Rectal smooth muscle tissue (tissue), 1 donor: ENCODE results near the gene EPHA1.

Source experiments
- H3K27ac ChIP-seq: one replicate; pipeline ENCODE4 v1.7.0; 2013; ENCODE audit warnings: low read depth, low read length, inconsistent platforms
- H3K27me3 ChIP-seq: one replicate; pipeline ENCODE4 v1.7.0; 2013; ENCODE audit warnings: low read length; ENCODE audit not compliant: control insufficient read depth, insufficient read depth
- H3K36me3 ChIP-seq: one replicate; pipeline ENCODE4 v1.7.0; 2013; ENCODE audit warnings: low read length; ENCODE audit not compliant: control insufficient read depth, insufficient read depth
- H3K4me1 ChIP-seq: one replicate; pipeline ENCODE4 v1.7.0; 2013; ENCODE audit warnings: low read length; ENCODE audit not compliant: control insufficient read depth, insufficient read depth
- H3K4me3 ChIP-seq: one replicate; pipeline ENCODE4 v1.7.0; 2013; ENCODE audit warnings: low read length
- H3K9ac ChIP-seq: one replicate; pipeline ENCODE4 v1.7.0; 2013; ENCODE audit warnings: low read length

EPHA1 gene

DNA sequence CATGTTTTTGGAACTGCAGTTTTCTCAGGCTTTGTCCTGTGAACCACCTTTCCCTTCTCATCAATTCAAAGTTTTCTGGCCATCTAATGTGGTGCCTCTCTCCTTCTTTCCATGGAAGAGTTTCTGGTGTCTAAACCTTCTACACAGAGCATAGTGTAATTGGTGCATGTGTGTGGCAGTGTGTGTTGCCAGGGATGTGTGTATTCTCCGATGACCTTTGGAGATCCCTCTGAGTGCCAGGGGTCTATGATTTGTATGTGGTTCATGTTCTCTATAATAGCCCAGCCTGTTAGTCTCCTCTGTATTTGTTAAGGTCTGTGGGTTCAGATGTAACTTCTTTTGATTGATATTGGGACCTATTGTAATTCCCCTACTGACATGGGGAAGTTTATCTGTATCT, 36.1 kb upstream of the EPHA1 start:
- H3K4me1 ChIP-seq, result no peaks in the 10 kb centered on the region
- H3K27me3 ChIP-seq, result no peaks in the 10 kb centered on the region
- no peak overlapping the region for H3K9ac ChIP-seq
- no peaks in the 10 kb centered on the region for H3K36me3 ChIP-seq
- H3K4me3 ChIP-seq, result no peak overlapping the region
- H3K27ac ChIP-seq, result no peak overlapping the region

- no peak overlapping the region for H3K27ac ChIP-seq
- H3K27me3 ChIP-seq, result no peaks in the 10 kb centered on the region
- no peaks in the 10 kb centered on the region for H3K4me1 ChIP-seq
- H3K36me3 ChIP-seq, result no peaks in the 10 kb centered on the region
- no peak overlapping the region for H3K4me3 ChIP-seq
- H3K9ac ChIP-seq, result no peak overlapping the region
Measured at GRCh38 chr7:143444063-143444782, 35.6 kb upstream of the EPHA1 start.

DNA sequence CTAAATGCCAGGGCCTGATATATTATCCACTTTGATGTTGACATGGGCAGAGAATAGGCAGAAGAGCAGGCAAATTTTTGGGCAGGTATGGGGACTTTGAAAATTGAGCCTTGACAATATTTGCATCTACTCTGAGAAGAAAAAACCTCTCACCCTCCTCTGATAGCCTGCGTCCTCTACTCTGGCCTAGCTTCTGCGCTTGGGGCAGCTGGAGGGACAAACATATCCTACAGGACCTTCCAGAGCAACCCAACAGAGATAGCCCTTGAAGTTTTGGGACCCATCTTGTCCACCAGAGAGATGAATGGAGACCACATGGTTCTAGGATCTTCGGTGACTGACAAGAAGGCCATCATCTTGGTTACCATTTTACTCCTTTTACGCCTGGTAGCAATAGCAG, 34.5 kb upstream of the EPHA1 start, which contains the start of gene TAS2R60:
Gene TAS2R60, plus strand, starts transcription at position 301 of the 400 bp plus-strand sequence. Its CDS starts 0 bp downstream, at position 301.
- no peaks in the 10 kb centered on the region for H3K36me3 ChIP-seq
- no peaks in the 10 kb centered on the region for H3K4me1 ChIP-seq
- no peak within 1 kb of the TSS for H3K27ac ChIP-seq
- H3K9ac ChIP-seq, result no peak within 1 kb of the TSS
- H3K4me3 ChIP-seq, result no peak within 1 kb of the TSS
- no peaks in the 10 kb centered on the region for H3K27me3 ChIP-seq

DNA sequence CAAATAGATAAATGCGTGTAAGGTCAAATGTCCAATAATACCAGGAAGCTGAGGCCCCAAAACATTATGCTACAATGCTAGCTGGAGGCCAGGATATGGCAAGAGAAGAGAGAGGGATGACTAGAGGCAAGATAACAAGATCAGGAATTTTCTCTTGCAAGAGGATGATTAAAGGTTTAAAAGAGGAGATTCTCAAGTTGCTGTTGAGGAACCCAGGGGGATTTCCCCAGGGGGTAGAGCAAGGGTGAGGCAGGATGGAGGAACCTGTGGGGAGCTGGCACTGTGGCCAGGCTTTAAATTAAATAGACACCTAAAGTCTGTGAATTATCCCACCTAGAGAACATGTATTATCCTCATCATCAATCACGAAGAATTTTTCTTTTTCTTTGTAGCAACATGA, 31.2 kb upstream of the EPHA1 start:
- Histone ChIP-seq H3K4me3 (no peak overlapping the region), H3K4me1 (no peaks in the 10 kb centered on the region)

DNA sequence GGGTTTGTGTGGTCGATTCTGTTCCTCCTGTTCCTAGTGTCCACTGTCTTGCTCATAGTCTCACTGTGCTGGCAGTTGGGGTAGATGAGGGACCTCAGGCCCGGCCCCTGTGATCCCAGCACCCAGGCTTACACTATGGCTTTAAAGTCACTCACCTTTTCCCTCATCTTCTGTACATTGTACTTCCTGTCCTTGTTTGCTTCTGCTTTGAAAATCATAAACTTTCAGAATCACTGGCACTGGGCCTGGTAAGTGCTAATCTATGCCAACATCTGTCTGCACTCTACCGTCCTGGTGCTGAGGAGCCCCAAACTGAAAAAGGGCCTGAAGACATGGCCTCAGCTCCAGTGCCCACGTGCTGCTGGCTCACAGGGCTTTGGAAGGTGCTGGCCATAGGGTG, 28.9 kb upstream of the EPHA1 start:
- H3K27ac ChIP-seq, result no peak overlapping the region
- H3K9ac ChIP-seq, result no peak overlapping the region
- H3K4me1 ChIP-seq, result no peaks in the 10 kb centered on the region
- H3K4me3 ChIP-seq, result no peak overlapping the region
- no peaks in the 10 kb centered on the region for H3K27me3 ChIP-seq
- H3K36me3 ChIP-seq, result no peaks in the 10 kb centered on the region

More for the DNA sequence above, 31.2 kb upstream of the EPHA1 start:
- no peaks in the 10 kb centered on the region for H3K36me3 ChIP-seq
- H3K27ac ChIP-seq, result no peak overlapping the region
- H3K27me3 ChIP-seq, result no peaks in the 10 kb centered on the region
- no peak overlapping the region for H3K9ac ChIP-seq

GRCh38 chr7:143436325-143436946, 27.8 kb upstream of the EPHA1 start:
- Histone ChIP-seq H3K4me1 (no peaks in the 10 kb centered on the region), H3K9ac (no peak overlapping the region), H3K27me3 (no peaks in the 10 kb centered on the region), H3K27ac (no peak overlapping the region), H3K36me3 (no peaks in the 10 kb centered on the region), H3K4me3 (no peak overlapping the region)

- H3K4me1 ChIP-seq, result no peaks in the 10 kb centered on the region
- H3K27ac ChIP-seq, result no peak overlapping the region
- no peak overlapping the region for H3K4me3 ChIP-seq
- H3K9ac ChIP-seq, result no peak overlapping the region
- no peaks in the 10 kb centered on the region for H3K36me3 ChIP-seq
- no peaks in the 10 kb centered on the region for H3K27me3 ChIP-seq
Measured at GRCh38 chr7:143435266-143435665, 26.6 kb upstream of the EPHA1 start.

- H3K9ac ChIP-seq, result no peak overlapping the region
- H3K27ac ChIP-seq, result no peak overlapping the region
Measured at GRCh38 chr7:143434660-143435059, 26.0 kb upstream of the EPHA1 start.

DNA sequence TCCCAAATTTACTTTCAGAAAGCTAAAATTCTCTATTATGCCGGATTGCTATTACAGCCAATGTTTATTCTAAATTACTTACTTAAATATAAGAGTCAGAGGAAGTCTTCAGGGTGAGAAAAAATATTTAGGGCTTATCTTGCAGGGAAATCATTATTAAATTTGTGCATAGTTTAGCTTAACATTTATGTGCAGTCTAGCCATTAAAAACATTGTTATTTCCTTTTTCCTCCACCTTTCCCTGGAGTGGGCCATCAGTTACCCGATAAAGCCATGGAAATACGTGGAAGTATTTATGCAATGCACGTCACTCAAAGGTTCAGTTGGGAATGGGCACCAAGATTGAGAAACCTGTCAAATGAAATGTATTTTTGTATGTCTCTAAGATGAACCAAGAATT, 25.1 kb upstream of the EPHA1 start:
- H3K9ac ChIP-seq, result no peak overlapping the region
- H3K4me3 ChIP-seq, result no peak overlapping the region
- H3K4me1 ChIP-seq, result no peaks in the 10 kb centered on the region
- no peak overlapping the region for H3K27ac ChIP-seq
- H3K36me3 ChIP-seq, result no peaks in the 10 kb centered on the region
- H3K27me3 ChIP-seq, result no peaks in the 10 kb centered on the region

More at GRCh38 chr7:143434660-143435059, 26.0 kb upstream of the EPHA1 start:
- Histone ChIP-seq H3K27me3 (no peaks in the 10 kb centered on the region), H3K4me1 (no peaks in the 10 kb centered on the region), H3K36me3 (no peaks in the 10 kb centered on the region), H3K4me3 (no peak overlapping the region)

- Histone ChIP-seq H3K4me1 (no peaks in the 10 kb centered on the region), H3K9ac (no peak overlapping the region), H3K4me3 (no peak overlapping the region), H3K27me3 (no peaks in the 10 kb centered on the region), H3K27ac (no peak overlapping the region), H3K36me3 (no peaks in the 10 kb centered on the region)
Measured at GRCh38 chr7:143431109-143431508, 22.5 kb upstream of the EPHA1 start.

DNA sequence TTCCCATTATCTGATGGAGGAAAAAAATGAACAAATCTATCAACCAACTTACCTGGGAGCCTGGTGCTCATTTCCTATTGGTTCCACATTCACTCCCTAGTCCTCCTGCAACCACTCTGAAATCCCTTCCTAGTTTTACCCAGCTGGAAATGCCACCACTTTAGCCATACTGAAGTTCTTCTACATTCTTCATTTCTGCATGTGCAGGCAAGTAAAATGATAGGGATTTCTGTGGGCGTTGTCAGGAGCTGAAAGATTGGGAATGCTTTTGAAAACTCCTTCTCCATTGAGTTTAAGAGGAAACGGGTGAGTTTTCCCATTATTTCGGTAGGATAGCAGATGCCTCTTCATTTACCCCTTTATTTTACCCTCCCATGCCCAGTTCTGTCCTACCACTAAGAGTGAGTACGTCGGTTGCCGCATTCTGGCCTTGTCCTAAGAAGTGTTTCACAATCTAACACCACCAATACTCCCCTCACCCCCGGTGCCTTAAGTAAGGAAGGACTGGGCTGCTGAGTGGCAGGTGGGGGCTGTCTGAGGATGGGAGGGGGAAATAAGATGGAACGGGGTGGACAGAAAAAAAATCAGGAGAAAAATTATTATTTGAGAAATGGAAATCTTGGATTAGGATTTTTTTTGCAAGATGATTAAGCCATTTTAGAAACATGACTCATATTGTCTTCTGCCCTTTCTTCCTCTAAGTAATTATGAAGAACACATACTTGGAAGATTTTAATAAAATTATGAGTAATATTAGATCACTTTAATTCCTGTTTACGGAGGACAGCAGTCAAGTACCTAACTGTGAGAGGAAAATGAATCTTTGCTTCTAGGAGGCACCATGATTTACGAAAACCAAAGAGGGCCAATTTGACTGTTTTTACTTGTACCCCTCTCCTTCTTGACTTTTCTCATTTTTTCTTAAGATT, 21.4 kb upstream of the EPHA1 start:
- Histone ChIP-seq H3K27me3 (no peaks in the 10 kb centered on the region), H3K27ac (no peak overlapping the region), H3K36me3 (no peaks in the 10 kb centered on the region), H3K9ac (no peak overlapping the region), H3K4me1 (no peaks in the 10 kb centered on the region), H3K4me3 (no peak overlapping the region)

DNA sequence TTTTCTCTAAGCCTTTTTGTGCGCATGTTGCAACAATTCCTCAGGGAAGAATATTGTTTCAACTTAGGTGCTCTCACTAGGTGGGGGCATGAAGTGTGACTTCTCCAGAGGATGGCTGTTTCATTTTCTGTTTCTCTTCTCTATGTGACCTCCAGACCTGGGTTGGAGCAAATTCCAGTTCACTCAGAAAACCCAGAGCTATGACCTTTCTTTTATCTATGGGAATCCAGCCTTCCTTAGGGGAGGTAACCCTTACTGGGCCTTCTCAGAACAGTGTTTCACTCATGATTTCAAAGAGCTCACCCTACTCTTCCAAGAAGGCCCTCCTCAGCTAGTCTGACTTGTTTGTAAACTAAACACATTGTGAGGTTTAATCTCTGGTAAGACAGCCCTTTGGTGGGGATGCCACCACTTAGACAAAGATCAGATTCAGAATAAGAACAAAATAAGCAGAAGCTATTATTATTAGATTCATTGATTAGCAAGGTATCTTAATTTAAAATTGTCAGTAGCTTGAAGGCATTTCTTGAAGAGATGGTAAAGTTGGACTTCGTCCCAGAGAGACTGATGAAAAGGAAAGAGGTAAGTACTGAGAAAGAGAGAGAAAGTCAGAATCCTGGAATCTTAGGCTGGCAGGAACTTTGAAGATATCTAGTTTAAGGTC, 18.0 kb upstream of the EPHA1 start:
- Histone ChIP-seq H3K4me1 (no peaks in the 10 kb centered on the region), H3K36me3 (no peaks in the 10 kb centered on the region), H3K27me3 (no peaks in the 10 kb centered on the region)

More for the DNA sequence above, 18.0 kb upstream of the EPHA1 start:
- no peak overlapping the region for H3K4me3 ChIP-seq
- H3K27ac ChIP-seq, result no peak overlapping the region
- H3K9ac ChIP-seq, result no peak overlapping the region
